H1 (cell line): Measurements from ENCODE around the gene A2ML1. TPM values are rescaled to one million over a fixed set of nuclear protein-coding genes. Genes with fewer than 3 reads are reported as not detected.

Experiments
- CHD7 ChIP-seq: fragments of 300-600 bp; sonication (generic); IDR thresholded peaks from 2 replicates; pipeline ENCODE4 v1.7.1; 2012; ENCODE audit warnings: low read length, moderate library complexity, mild to moderate bottlenecking, inconsistent platforms; ENCODE audit not compliant: insufficient replicate concordance
- MAX ChIP-seq: IDR thresholded peaks from 2 replicates; pipeline ENCODE4 v1.6.1; 2012; ENCODE audit warnings: inconsistent platforms
- polyA plus RNA-seq, 7 experiments: library from polyadenylated mRNA; depleted of rRNA in 3 of 7; stranded (reverse) in 5 of 7; unstranded in 2 of 7; fragments of >200 nt in 5 of 7; fragments of 200-250 nt in 2 of 7; gene quantifications; 1 replicate in 5 of 7; 2 replicates in 1 of 7; 4 replicates in 1 of 7; pipeline versions ENCODE4 v1.2.1 to v1.2.3, GENCODE V29; 2011 to 2013; ENCODE audit warnings: missing spikeins in 2 of 7, mixed read lengths in 2 of 7
- total RNA-seq: library from RNA; stranded (reverse); fragmentation: NEBNext Ultra II Directional; extraction: Animal tissue kit (Norgen Biotek cat#: 25700); gene quantifications from 2 replicates; pipeline ENCODE4 v1.2.1, GENCODE V29; 2021

A2ML1 gene
- total and polyA plus RNA-seq, 2 of the 8 experiments (the other 6 are each of a cell fraction or from before 2014, with no cell fraction given), result 10.2 to 10.3 TPM

- no peak for TF ChIP-seq CHD7
- TF ChIP-seq MAX, result 0 out of 2 replicates have a peak, but pooled peaks have one; percentile 35
Observed at GRCh38 chr12:8818526-8818925, 3.9 kb upstream of the A2ML1 start (continued).
